GM12892 (cell line): ENCODE data around the gene TNN.

ENCODE experiments used
- POLR2A ChIP-seq: IDR thresholded peaks from 2 replicates; pipeline ENCODE4 v1.6.1; 2011; ENCODE audit warnings: low read depth, low read length, control low read depth
- POLR2AphosphoS5 ChIP-seq: IDR thresholded peaks from 2 replicates; pipeline ENCODE4 v1.6.1; 2011; ENCODE audit warnings: low read depth, low read length, control low read depth
- TAF1 ChIP-seq: IDR thresholded peaks from 2 replicates; pipeline ENCODE4 v1.6.1; 2011; ENCODE audit warnings: low read depth, mild to moderate bottlenecking, control low read depth, low read length, borderline replicate concordance

GRCh38 chr1:175116210-175116798 lies 48.7 kb downstream of the TNN start:
- no peak for TF ChIP-seq POLR2A
- TF ChIP-seq POLR2AphosphoS5 = no peak
- TF ChIP-seq TAF1 = no peak
